Calu3 (cell line): Measurements from ENCODE around the gene NTM. TPM values are rescaled to one million over a fixed set of nuclear protein-coding genes. Genes with fewer than 3 reads are reported as not detected.

Experiments
- BruUV-seq: library from RNA; stranded (reverse); fragments of 400-500 nt; replicated peaks from 2 replicates; lab custom pipeline; 2021; lab: Mats Ljungman, UMichigan
- CTCF ChIA-PET: fragments of 300-600 bp; sonication (Branson Sonifier 250); formaldehyde crosslinking; loops from one replicate; lab custom pipeline; 2022; ENCODE audit warnings: antibody characterized with exemption; lab: Charles Lee
- DNase-seq: peaks from one replicate; pipeline ENCODE4 v3.0.0; 2022
- H3K27ac Mint-ChIP-seq: one replicate; pipeline ENCODE4 v1.8.0; 2022; ENCODE audit warnings: mixed read lengths; ENCODE audit not compliant: unreplicated experiment
- H3K27me3 Mint-ChIP-seq: one replicate; pipeline ENCODE4 v1.8.0; 2022; ENCODE audit warnings: mixed read lengths; ENCODE audit not compliant: unreplicated experiment
- H3K36me3 Mint-ChIP-seq: one replicate; pipeline ENCODE4 v1.8.0; 2022; ENCODE audit warnings: mild to moderate bottlenecking, moderate library complexity, mixed read lengths; ENCODE audit not compliant: insufficient read depth, unreplicated experiment
- H3K4me1 Mint-ChIP-seq: one replicate; pipeline ENCODE4 v1.8.0; 2022; ENCODE audit warnings: mild to moderate bottlenecking, low read depth, mixed read lengths; ENCODE audit not compliant: unreplicated experiment
- H3K4me3 Mint-ChIP-seq: one replicate; pipeline ENCODE4 v1.8.0; 2022; ENCODE audit warnings: mild to moderate bottlenecking, low read depth, moderate library complexity, mixed read lengths; ENCODE audit not compliant: unreplicated experiment
- H3K9me3 Mint-ChIP-seq: one replicate; pipeline ENCODE4 v1.8.0; 2022; ENCODE audit warnings: low read depth, mixed read lengths; ENCODE audit not compliant: unreplicated experiment
- CTCF ChIP-seq: fragments of 200-600 bp; IDR thresholded peaks from one replicate; pipeline ENCODE4 v1.8.0; 2022; ENCODE audit warnings: antibody characterized with exemption; ENCODE audit not compliant: unreplicated experiment
- intact Hi-C: fragments of 100-400 bp; cut with micrococcal nuclease; formaldehyde crosslinking; loops from one replicate; pipeline ENCODE4 v1.10.0; 2022; ENCODE audit not compliant: unreplicated experiment
- total RNA-seq: library from RNA; stranded (reverse); gene quantifications from 2 replicates; pipeline ENCODE4 v1.2.3, GENCODE V29; 2022

Gene NTM
- total RNA-seq, 1 experiment from 2014 or later = not detected

- no peaks in the 10 kb centered on the region for H3K36me3 Mint-ChIP-seq
These were observed 592.4 kb downstream of the NTM start for GRCh38 chr11:131962818-131963217.

GRCh38 chr11:131964698-131965483, 594.5 kb downstream of the NTM start:
- no TSS peak for BruUV-seq
- Mint-ChIP-seq H3K36me3 (no peaks in the 10 kb centered on the region), H3K27me3 (no peaks in the 10 kb centered on the region), H3K4me3 (no peak overlapping the region), H3K4me1 (no peaks in the 10 kb centered on the region), H3K9me3 (peaks cover 16% of the 10 kb centered on the region), H3K27ac (no peak overlapping the region)
- CTCF ChIA-PET = no interaction called here
- intact Hi-C loops = no loop called here
- DNase-seq = no peak
- no peak for TF ChIP-seq CTCF

More at GRCh38 chr11:131962818-131963217, 592.4 kb downstream of the NTM start:
- no TSS peak for BruUV-seq
- H3K27ac Mint-ChIP-seq = no peak overlapping the region
- H3K4me3 Mint-ChIP-seq = no peak overlapping the region
- intact Hi-C loops = no loop called here
- peaks cover 22% of the 10 kb centered on the region for H3K9me3 Mint-ChIP-seq
- no peaks in the 10 kb centered on the region for H3K27me3 Mint-ChIP-seq
- H3K4me1 Mint-ChIP-seq = no peaks in the 10 kb centered on the region
- TF ChIP-seq CTCF = no peak
- DNase-seq = no peak
- CTCF ChIA-PET = no interaction called here

- peaks cover 16% of the 10 kb centered on the region for H3K9me3 Mint-ChIP-seq
- H3K36me3 Mint-ChIP-seq = no peaks in the 10 kb centered on the region
- intact Hi-C loops = no loop called here
These were observed 595.1 kb downstream of the NTM start for GRCh38 chr11:131965504-131965903.

GRCh38 chr11:131966667-131967066, 596.3 kb downstream of the NTM start:
- no peaks in the 10 kb centered on the region for H3K36me3 Mint-ChIP-seq
- intact Hi-C loops = no loop called here
- H3K27me3 Mint-ChIP-seq = no peaks in the 10 kb centered on the region
- TF ChIP-seq CTCF = no peak
- CTCF ChIA-PET = no interaction called here
- no peaks in the 10 kb centered on the region for H3K4me1 Mint-ChIP-seq
- H3K27ac Mint-ChIP-seq = no peak overlapping the region
- no peak overlapping the region for H3K4me3 Mint-ChIP-seq
- peaks cover 22% of the 10 kb centered on the region for H3K9me3 Mint-ChIP-seq
- DNase-seq = no peak
- BruUV-seq = no TSS peak

More at GRCh38 chr11:131965504-131965903, 595.1 kb downstream of the NTM start:
- no peak for TF ChIP-seq CTCF
- Mint-ChIP-seq H3K27ac (no peak overlapping the region), H3K27me3 (no peaks in the 10 kb centered on the region), H3K4me3 (no peak overlapping the region), H3K4me1 (no peaks in the 10 kb centered on the region)
- no TSS peak for BruUV-seq
- DNase-seq = no peak
- CTCF ChIA-PET = no interaction called here
